H1 (cell line): ENCODE measurements around the gene FBN2. TPM values are rescaled to one million over a fixed set of nuclear protein-coding genes. Genes with fewer than 3 reads are reported as not detected.

Source experiments
- BCL11A ChIP-seq, 2 experiments: IDR thresholded peaks; one replicate each; pipeline ENCODE4 v1.6.1; 2011; ENCODE audit warnings: low read depth in 2 of 2, low read length in 2 of 2, mild to moderate bottlenecking in 2 of 2
- BRCA1 ChIP-seq: IDR thresholded peaks from 2 replicates; pipeline ENCODE4 v1.6.1; 2012; ENCODE audit warnings: low read depth, low read length, improper control_type of control experiment
- RAD21 ChIP-seq, 2 experiments: IDR thresholded peaks in 1 of 2; conservative IDR thresholded peaks in 1 of 2; 2 replicates each; pipeline ENCODE4 v1.6.1; 2011; ENCODE audit warnings: low read depth in 2 of 2, low read length in 2 of 2, improper control_type of control experiment in 1 of 2, inconsistent platforms in 1 of 2, mild to moderate bottlenecking in 1 of 2, moderate library complexity in 1 of 2
- SP1 ChIP-seq: IDR thresholded peaks from 2 replicates; pipeline ENCODE4 v1.6.1; 2011; ENCODE audit warnings: low read depth, low read length
- USF2 ChIP-seq: IDR thresholded peaks from 2 replicates; pipeline ENCODE4 v1.6.1; 2011; ENCODE audit warnings: low read length, improper control_type of control experiment
- polyA plus RNA-seq, 7 experiments: library from polyadenylated mRNA; depleted of rRNA in 3 of 7; stranded (reverse) in 5 of 7; unstranded in 2 of 7; fragments of >200 nt in 5 of 7; fragments of 200-250 nt in 2 of 7; gene quantifications; 1 replicate in 5 of 7; 2 replicates in 1 of 7; 4 replicates in 1 of 7; pipeline versions ENCODE4 v1.2.1 to v1.2.3, GENCODE V29; 2011 to 2013; ENCODE audit warnings: missing spikeins in 2 of 7, mixed read lengths in 2 of 7
- total RNA-seq: library from RNA; stranded (reverse); fragmentation: NEBNext Ultra II Directional; extraction: Animal tissue kit (Norgen Biotek cat#: 25700); gene quantifications from 2 replicates; pipeline ENCODE4 v1.2.1, GENCODE V29; 2021

The FBN2 gene
- total and polyA plus RNA-seq, 2 of the 8 experiments (the other 6 are each of a cell fraction or from before 2014, with no cell fraction given): 14.1 to 16.3 TPM

GRCh38 chr5:128334010-128334716, 203.9 kb downstream of the FBN2 start (continued):
- TF ChIP-seq BCL11A (IDR thresholded peaks at IDR 0.05; ENCODE audit: low read depth in 2 of 2, low read length in 2 of 2) (no peak), BRCA1 (no peak), RAD21 (IDR thresholded peaks at IDR 0.05 in 1 of 2, conservative IDR thresholded peaks at IDR 0.05 in 1 of 2; ENCODE audit: low read depth in 2 of 2, low read length in 2 of 2) (no peak), USF2 (no peak), SP1 (no peak)
- TF ChIP-seq, all 59 proteins: peak for 0
